Left ventricle myocardium inferior (tissue), 1 donor: ENCODE data around the gene CD46. TPM values are rescaled to one million over a fixed set of nuclear protein-coding genes. Genes with fewer than 3 reads are reported as not detected.

Experiments
- DNase-seq: peaks from one replicate; pipeline ENCODE4 v3.0.0-alpha.2; 2020
- H3K27ac ChIP-seq: fragments of 200-600 bp; replicated peaks from 2 replicates; pipeline ENCODE4 v1.8.0; 2021
- H3K27me3 ChIP-seq: fragments of 200-600 bp; 2 replicates; pipeline ENCODE4 v1.8.0; 2021; ENCODE audit warnings: low read depth
- H3K36me3 ChIP-seq: fragments of 200-600 bp; 2 replicates; pipeline ENCODE4 v1.8.0; 2021
- H3K4me1 ChIP-seq: fragments of 200-600 bp; 2 replicates; pipeline ENCODE4 v1.8.0; 2021
- H3K4me3 ChIP-seq: fragments of 200-600 bp; 2 replicates; pipeline ENCODE4 v1.8.0; 2021; ENCODE audit warnings: mild to moderate bottlenecking, moderate library complexity
- H3K9me3 ChIP-seq: fragments of 200-600 bp; replicated peaks from 2 replicates; pipeline ENCODE4 v1.8.0; 2021
- CTCF ChIP-seq: fragments of 200-600 bp; IDR thresholded peaks from 2 replicates; pipeline ENCODE4 v1.8.0; 2021; ENCODE audit warnings: antibody characterized with exemption, mild to moderate bottlenecking, borderline replicate concordance
- intact Hi-C: fragments of 100-400 bp; cut with micrococcal nuclease; formaldehyde crosslinking; loops from one replicate; pipeline ENCODE4 v1.11.0; 2022
- total RNA-seq: library from RNA; stranded (reverse); fragmentation: NEBNext Ultra II Directional; extraction: Animal tissue kit (Norgen Biotek cat#: 25700); gene quantifications from one replicate; pipeline ENCODE4 v1.2.1, GENCODE V29; 2021
- donor health status: DM: no; HTN: yes; CAD: no; lungs with severe emphysema.

The CD46 gene
- total RNA-seq, 1 donor from 2014 or later, result 105 TPM

- TF ChIP-seq CTCF, result no peak
- no peak for DNase-seq
- intact Hi-C loops, result no loop called here
- Histone ChIP-seq H3K27me3 (no peaks in the 10 kb centered on the region), H3K4me1 (peaks cover 99% of the 10 kb centered on the region), H3K9me3 (no peaks in the 10 kb centered on the region), H3K27ac (peak overlapping the region; percentile 97), H3K36me3 (peaks cover 98% of the 10 kb centered on the region), H3K4me3 (peak overlapping the region; percentile 43)
These were observed 54.9 kb downstream of the CD46 start for GRCh38 chr1:207806531-207807325.

GRCh38 chr1:207807326-207807689 is 55.5 kb downstream of the CD46 start:
- Histone ChIP-seq H3K9me3 (no peaks in the 10 kb centered on the region), H3K36me3 (peaks cover 97% of the 10 kb centered on the region), H3K27ac (peak overlapping the region; percentile 97), H3K27me3 (no peaks in the 10 kb centered on the region), H3K4me3 (peak overlapping the region; percentile 43), H3K4me1 (peaks cover 100% of the 10 kb centered on the region)
- TF ChIP-seq CTCF, result no peak
- no peak for DNase-seq
- intact Hi-C loops, result no loop called here

GRCh38 chr1:207807690-207808321 is 56.0 kb downstream of the CD46 start:
- DNase-seq, result peak; percentile 73
- H3K4me3 ChIP-seq, result peak overlapping the region; percentile 43
- TF ChIP-seq CTCF, result no peak
- H3K27me3 ChIP-seq, result no peaks in the 10 kb centered on the region
- H3K4me1 ChIP-seq, result peaks cover 100% of the 10 kb centered on the region
- intact Hi-C loops, result no loop called here
- peaks cover 97% of the 10 kb centered on the region for H3K36me3 ChIP-seq
- H3K9me3 ChIP-seq, result no peaks in the 10 kb centered on the region
- peak overlapping the region; percentile 97 for H3K27ac ChIP-seq

- DNase-seq, result no peak
- Histone ChIP-seq H3K4me1 (peaks cover 100% of the 10 kb centered on the region), H3K4me3 (peak overlapping the region; percentile 9), H3K27me3 (no peaks in the 10 kb centered on the region), H3K27ac (peak overlapping the region; percentile 97), H3K9me3 (no peaks in the 10 kb centered on the region), H3K36me3 (peaks cover 97% of the 10 kb centered on the region)
- intact Hi-C loops, result no loop called here
- no peak for TF ChIP-seq CTCF
These were observed 56.5 kb downstream of the CD46 start for GRCh38 chr1:207808322-207808705.

- intact Hi-C loops, result no loop called here
- no peak for TF ChIP-seq CTCF
- Histone ChIP-seq H3K4me1 (peaks cover 100% of the 10 kb centered on the region), H3K9me3 (no peaks in the 10 kb centered on the region), H3K27ac (peak overlapping the region; percentile 97), H3K36me3 (peaks cover 97% of the 10 kb centered on the region), H3K27me3 (no peaks in the 10 kb centered on the region), H3K4me3 (peak overlapping the region; percentile 9)
- no peak for DNase-seq
These were observed 57.2 kb downstream of the CD46 start for GRCh38 chr1:207808911-207809555.
